ENCODE data around the gene ATP10D. TPM values are rescaled to one million over a fixed set of nuclear protein-coding genes. Genes with fewer than 3 reads are reported as not detected.

The ATP10D gene
- total and polyA plus RNA-seq, 9 of the 15 experiments (the other 6 are each of a cell fraction or from before 2014, with no cell fraction given): 0.10 to 0.36 (median 0.19) TPM; not detected in 1

DNA sequence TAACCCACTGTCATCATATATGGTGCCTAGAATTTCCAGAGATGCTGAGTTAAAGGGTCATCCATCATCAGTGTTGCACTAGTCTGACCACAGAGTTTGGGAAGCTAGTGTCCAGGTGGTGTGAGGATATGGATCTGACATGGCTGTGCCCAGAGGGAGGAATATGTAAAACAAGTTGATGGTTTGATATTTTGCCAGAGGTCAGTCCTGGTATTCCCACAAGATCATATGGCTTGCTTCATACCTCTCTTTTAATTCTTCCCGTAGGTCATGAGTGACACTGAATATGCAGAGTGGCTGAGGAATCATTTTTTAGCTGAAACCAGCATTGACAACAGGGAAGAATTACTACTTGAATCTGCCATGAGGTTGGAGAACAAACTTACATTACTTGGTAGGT, 75.6 kb downstream of the ATP10D start (continued):
- TF ChIP-seq MGA (IDR thresholded peaks at IDR 0.05) (no peak), CBX2 (IDR thresholded peaks at IDR 0.05; ENCODE audit: insufficient read depth, low read length, poor library complexity, severe bottlenecking) (no peak), KDM5B (IDR thresholded peaks at IDR 0.05; ENCODE audit: insufficient replicate concordance, low read depth, low read length) (no peak), PPARD (CRISPR knock-in tag; IDR thresholded peaks at IDR 0.05) (no peak), NR1H2 (CRISPR knock-in tag; IDR thresholded peaks at IDR 0.05) (no peak), ZNF79 (CRISPR knock-in tag; IDR thresholded peaks at IDR 0.05; ENCODE audit: low read depth) (no peak), CREB1 (IDR thresholded peaks at IDR 0.05) (no peak), CREB1 (CRISPR knock-in tag; IDR thresholded peaks at IDR 0.05) (no peak)
- TF ChIP-seq, protein P1, sequence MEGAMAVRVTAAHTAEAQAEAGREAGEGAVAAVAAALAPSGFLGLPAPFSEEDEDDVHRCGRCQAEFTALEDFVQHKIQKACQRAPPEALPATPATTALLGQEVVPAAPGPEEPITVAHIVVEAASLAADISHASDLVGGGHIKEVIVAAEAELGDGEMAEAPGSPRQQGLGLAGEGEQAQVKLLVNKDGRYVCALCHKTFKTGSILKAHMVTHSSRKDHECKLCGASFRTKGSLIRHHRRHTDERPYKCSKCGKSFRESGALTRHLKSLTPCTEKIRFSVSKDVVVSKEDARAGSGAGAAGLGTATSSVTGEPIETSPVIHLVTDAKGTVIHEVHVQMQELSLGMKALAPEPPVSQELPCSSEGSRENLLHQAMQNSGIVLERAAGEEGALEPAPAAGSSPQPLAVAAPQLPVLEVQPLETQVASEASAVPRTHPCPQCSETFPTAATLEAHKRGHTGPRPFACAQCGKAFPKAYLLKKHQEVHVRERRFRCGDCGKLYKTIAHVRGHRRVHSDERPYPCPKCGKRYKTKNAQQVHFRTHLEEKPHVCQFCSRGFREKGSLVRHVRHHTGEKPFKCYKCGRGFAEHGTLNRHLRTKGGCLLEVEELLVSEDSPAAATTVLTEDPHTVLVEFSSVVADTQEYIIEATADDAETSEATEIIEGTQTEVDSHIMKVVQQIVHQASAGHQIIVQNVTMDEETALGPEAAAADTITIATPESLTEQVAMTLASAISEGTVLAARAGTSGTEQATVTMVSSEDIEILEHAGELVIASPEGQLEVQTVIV (CRISPR knock-in tag; IDR thresholded peaks at IDR 0.05; ENCODE audit: borderline replicate concordance): no peak
- TF ChIP-seq, protein P2, sequence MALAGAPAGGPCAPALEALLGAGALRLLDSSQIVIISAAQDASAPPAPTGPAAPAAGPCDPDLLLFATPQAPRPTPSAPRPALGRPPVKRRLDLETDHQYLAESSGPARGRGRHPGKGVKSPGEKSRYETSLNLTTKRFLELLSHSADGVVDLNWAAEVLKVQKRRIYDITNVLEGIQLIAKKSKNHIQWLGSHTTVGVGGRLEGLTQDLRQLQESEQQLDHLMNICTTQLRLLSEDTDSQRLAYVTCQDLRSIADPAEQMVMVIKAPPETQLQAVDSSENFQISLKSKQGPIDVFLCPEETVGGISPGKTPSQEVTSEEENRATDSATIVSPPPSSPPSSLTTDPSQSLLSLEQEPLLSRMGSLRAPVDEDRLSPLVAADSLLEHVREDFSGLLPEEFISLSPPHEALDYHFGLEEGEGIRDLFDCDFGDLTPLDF (CRISPR knock-in tag; IDR thresholded peaks at IDR 0.05): no peak
- TF ChIP-seq, protein P3, sequence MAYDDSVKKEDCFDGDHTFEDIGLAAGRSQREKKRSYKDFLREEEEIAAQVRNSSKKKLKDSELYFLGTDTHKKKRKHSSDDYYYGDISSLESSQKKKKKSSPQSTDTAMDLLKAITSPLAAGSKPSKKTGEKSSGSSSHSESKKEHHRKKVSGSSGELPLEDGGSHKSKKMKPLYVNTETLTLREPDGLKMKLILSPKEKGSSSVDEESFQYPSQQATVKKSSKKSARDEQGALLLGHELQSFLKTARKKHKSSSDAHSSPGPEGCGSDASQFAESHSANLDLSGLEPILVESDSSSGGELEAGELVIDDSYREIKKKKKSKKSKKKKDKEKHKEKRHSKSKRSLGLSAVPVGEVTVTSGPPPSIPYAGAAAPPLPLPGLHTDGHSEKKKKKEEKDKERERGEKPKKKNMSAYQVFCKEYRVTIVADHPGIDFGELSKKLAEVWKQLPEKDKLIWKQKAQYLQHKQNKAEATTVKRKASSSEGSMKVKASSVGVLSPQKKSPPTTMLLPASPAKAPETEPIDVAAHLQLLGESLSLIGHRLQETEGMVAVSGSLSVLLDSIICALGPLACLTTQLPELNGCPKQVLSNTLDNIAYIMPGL (CRISPR knock-in tag; IDR thresholded peaks at IDR 0.05): no peak
